MV-4-11 (cell line): ENCODE measurements around the gene TMPRSS5.

Experiments used
- DNase-seq: peaks from one replicate; lab custom pipeline; 2025; lab: John Stamatoyannopoulos, UW

TMPRSS5 gene

GRCh38 chr11:113667801-113668200 lies 38.3 kb downstream of the TMPRSS5 start:
- no peak for DNase-seq

- no peak for DNase-seq
Measured at GRCh38 chr11:113666584-113666983, 39.5 kb downstream of the TMPRSS5 start.

GRCh38 chr11:113664981-113665710 lies 41.0 kb downstream of the TMPRSS5 start:
- DNase-seq, result no peak

GRCh38 chr11:113664069-113664980 lies 41.8 kb downstream of the TMPRSS5 start:
- no peak for DNase-seq

- no peak for DNase-seq
Measured at GRCh38 chr11:113663567-113663966, 42.5 kb downstream of the TMPRSS5 start.

- DNase-seq, result no peak
Measured at GRCh38 chr11:113655771-113656170, 50.3 kb downstream of the TMPRSS5 start.

GRCh38 chr11:113651023-113651422 lies 55.1 kb downstream of the TMPRSS5 start:
- peak; percentile 77 for DNase-seq

- no peak for DNase-seq
Measured at GRCh38 chr11:113649311-113649710, 56.8 kb downstream of the TMPRSS5 start.

GRCh38 chr11:113647856-113648255 lies 58.3 kb downstream of the TMPRSS5 start:
- peak; percentile 48 for DNase-seq

GRCh38 chr11:113647108-113647507 lies 59.0 kb downstream of the TMPRSS5 start:
- DNase-seq, result peak; percentile 37

- DNase-seq, result no peak
Measured at GRCh38 chr11:113645593-113646349, 60.3 kb downstream of the TMPRSS5 start.

- no peak for DNase-seq
Measured at GRCh38 chr11:113644605-113645004, 61.5 kb downstream of the TMPRSS5 start.

- DNase-seq, result no peak
Measured at GRCh38 chr11:113643701-113644100, 62.4 kb downstream of the TMPRSS5 start.

GRCh38 chr11:113643006-113643585 lies 63.0 kb downstream of the TMPRSS5 start:
- DNase-seq, result no peak

GRCh38 chr11:113642090-113642489 lies 64.0 kb downstream of the TMPRSS5 start:
- no peak for DNase-seq

- DNase-seq, result no peak
Measured at GRCh38 chr11:113638376-113638775, 67.7 kb downstream of the TMPRSS5 start.

GRCh38 chr11:113637636-113638035 lies 68.5 kb downstream of the TMPRSS5 start:
- no peak for DNase-seq
